T-cell (primary cell): ENCODE data around the gene MARS1. TPM values are rescaled to one million over a fixed set of nuclear protein-coding genes. Genes with fewer than 3 reads are reported as not detected.

Experiments used
- ATAC-seq, 4 experiments: fragments of 200-7000 bp in 3 of 4; fragments of 150-1000 bp in 1 of 4; cut with Tn5 transposase; replicated peaks in 1 of 4; 1 replicate in 3 of 4; 2 replicates in 1 of 4; pipeline ENCODE4 v1.10.0; 2021; ENCODE audit warnings: moderate library complexity in 3 of 4, mild to moderate bottlenecking in 2 of 4, moderate number of reproducible peaks in 1 of 4
- CTCF ChIA-PET, 2 donors: fragments of 300-600 bp; sonication (Branson Sonifier 250); formaldehyde crosslinking; loops; one replicate each; lab custom pipeline; 2022; ENCODE audit warnings: antibody characterized with exemption in 2 of 2; lab: Charles Lee
- POLR2A ChIA-PET, 2 donors: fragments of 300-600 bp; sonication (Branson Sonifier 250); formaldehyde crosslinking; loops; one replicate each; lab custom pipeline; 2022; ENCODE audit warnings: antibody characterized with exemption in 2 of 2; lab: Charles Lee
- DNase-seq, 35 experiments: peaks; one replicate each; pipeline versions ENCODE4 v3.0.0 to v3.0.0-alpha.2; 2013 to 2023
- H3K27ac ChIP-seq: one replicate; pipeline ENCODE4 v1.5.1; 2013; ENCODE audit warnings: low read length
- H3K27me3 ChIP-seq, 2 experiments: replicated peaks in 1 of 2; 1 replicate in 1 of 2; 2 replicates in 1 of 2; pipeline versions ENCODE4 v1.6.1 to v1.7.0; 2013; ENCODE audit warnings: low read length in 1 of 2, mixed read lengths in 1 of 2; ENCODE audit not compliant: control insufficient read depth in 2 of 2, insufficient read depth in 2 of 2; ENCODE audit errors: extremely low read depth in 1 of 2
- H3K36me3 ChIP-seq, 2 donors: 1 replicate in 1 of 2; 2 replicates in 1 of 2; pipeline versions ENCODE4 v1.6.1 to v1.7.0; 2013; ENCODE audit warnings: low read length in 1 of 2; ENCODE audit not compliant: control insufficient read depth in 2 of 2, insufficient read depth in 1 of 2; ENCODE audit errors: extremely low read depth in 1 of 2
- H3K4me1 ChIP-seq, 2 experiments: 1 replicate in 1 of 2; 2 replicates in 1 of 2; pipeline versions ENCODE4 v1.6.1 to v1.7.0; 2013; ENCODE audit warnings: low read length in 2 of 2, mixed read lengths in 1 of 2; ENCODE audit not compliant: insufficient read depth in 2 of 2, control insufficient read depth in 1 of 2; ENCODE audit errors: extremely low read depth in 1 of 2
- H3K4me3 ChIP-seq, 2 donors: 1 replicate in 1 of 2; 2 replicates in 1 of 2; pipeline versions ENCODE4 v1.5.1 to v1.7.0; 2013; ENCODE audit warnings: mild to moderate bottlenecking in 2 of 2, low read length in 1 of 2, moderate library complexity in 1 of 2; ENCODE audit not compliant: control insufficient read depth in 1 of 2; ENCODE audit errors: extremely low read depth in 1 of 2
- H3K9me3 ChIP-seq: 2 replicates; pipeline ENCODE4 v1.7.0; 2013
- H3K27ac Mint-ChIP-seq, 2 donors: one replicate each; pipeline ENCODE4 v1.8.0; 2020 to 2021; ENCODE audit warnings: mild to moderate bottlenecking in 2 of 2, mixed read lengths in 2 of 2
- H3K27me3 Mint-ChIP-seq, 2 donors: one replicate each; pipeline ENCODE4 v1.8.0; 2021 to 2022; ENCODE audit warnings: mixed read lengths in 2 of 2
- H3K36me3 Mint-ChIP-seq: one replicate; pipeline ENCODE4 v1.8.0; 2021; ENCODE audit warnings: mixed read lengths
- H3K4me1 Mint-ChIP-seq, 3 donors: one replicate each; pipeline ENCODE4 v1.8.0; 2020 to 2022; ENCODE audit warnings: mixed read lengths in 3 of 3, mild to moderate bottlenecking in 1 of 3
- H3K4me3 Mint-ChIP-seq, 3 donors: one replicate each; pipeline ENCODE4 v1.8.0; 2020 to 2022; ENCODE audit warnings: mild to moderate bottlenecking in 3 of 3, mixed read lengths in 3 of 3, moderate library complexity in 3 of 3
- H3K9me3 Mint-ChIP-seq, 3 donors: one replicate each; pipeline ENCODE4 v1.8.0; 2020 to 2022; ENCODE audit warnings: mixed read lengths in 3 of 3
- WGBS: methylation state at CpG from one replicate; pipeline ENCODE4 v1.1.5; 2013; ENCODE audit warnings: missing lambda C conversion rate; ENCODE audit not compliant: insufficient coverage; 5-methylcytosine and 5-hydroxymethylcytosine counted together
- total RNA-seq, 35 experiments: library from RNA in 6 of 35; stranded (reverse) in 6 of 35; fragments of 120-200 nt in 1 of 35; gene quantifications; one replicate each; pipeline versions ENCODE4 v1.2.1 to v1.2.4 and lab custom pipeline; 2013 to 2026

MARS1 gene
- total RNA-seq, 5 donors from 2014 or later (not counting 1 experiment from before 2014, with no cell fraction given) = 167 to 350 (median 320) TPM

GRCh38 chr12:57551637-57552305 lies 63.9 kb downstream of the MARS1 start:
- no peaks in the 10 kb centered on the region for H3K36me3 ChIP-seq
- ChIA-PET POLR2A (no interaction called here), CTCF (no interaction called here)
- Mint-ChIP-seq H3K27ac (no peak overlapping the region), H3K36me3 (no peaks in the 10 kb centered on the region), H3K4me3 (peak overlapping the region in 2 of 3 donors; percentile 24 to 40), H3K9me3 (no peaks in the 10 kb centered on the region), H3K27me3 (peaks cover 0 to 9% of the 10 kb centered on the region in 2 donors), H3K4me1 (peaks cover 20 to 24% (median 21%) of the 10 kb centered on the region in 3 donors)
- DNase-seq = no peak
- ATAC-seq = no peak
- peaks cover 7 to 13% of the 10 kb centered on the region in 2 experiments for H3K4me1 ChIP-seq
- no peak overlapping the region for H3K27ac ChIP-seq
- H3K9me3 ChIP-seq = no peaks in the 10 kb centered on the region
- peaks cover 15 to 20% of the 10 kb centered on the region in 2 experiments for H3K27me3 ChIP-seq
- no peak overlapping the region for H3K4me3 ChIP-seq
- WGBS = no CpG with 5 or more reads among the region's 3 CpGs

- Mint-ChIP-seq H3K9me3 (no peaks in the 10 kb centered on the region), H3K27me3 (peaks cover 0 to 9% of the 10 kb centered on the region in 2 donors), H3K36me3 (no peaks in the 10 kb centered on the region), H3K4me3 (no peak overlapping the region), H3K27ac (no peak overlapping the region), H3K4me1 (peaks cover 16 to 20% (median 17%) of the 10 kb centered on the region in 3 donors)
- WGBS = no CpG with 5 or more reads among the region's 2 CpGs
- DNase-seq (no peak), ATAC-seq (no peak)
- Histone ChIP-seq H3K4me3 (no peak overlapping the region), H3K4me1 (peaks cover 5 to 12% of the 10 kb centered on the region in 2 experiments), H3K9me3 (no peaks in the 10 kb centered on the region), H3K36me3 (no peaks in the 10 kb centered on the region), H3K27me3 (peaks cover 15 to 20% of the 10 kb centered on the region in 2 experiments), H3K27ac (no peak overlapping the region)
- POLR2A ChIA-PET = interaction anchor here in 1 of 2 donors (0.6 kb wide), 1 partner anchor 238 kb away, joined by 5 read pairs; no protein-coding TSS in a partner anchor
- CTCF ChIA-PET = no interaction called here
Measured at GRCh38 chr12:57552306-57552651, 64.4 kb downstream of the MARS1 start.

GRCh38 chr12:57552835-57553313 lies 65.0 kb downstream of the MARS1 start:
- H3K27ac ChIP-seq = no peak overlapping the region
- H3K4me1 ChIP-seq = peaks cover 2 to 12% of the 10 kb centered on the region in 2 experiments
- H3K9me3 ChIP-seq = no peaks in the 10 kb centered on the region
- DNase-seq = no peak
- ChIA-PET CTCF (interaction anchor here in 1 of 2 donors (0.5 kb wide), 1 partner anchor 472 kb away, joined by 3 read pairs; no protein-coding TSS in a partner anchor), POLR2A (interaction anchor here in 1 of 2 donors (0.6 kb wide), 1 partner anchor 237 kb away, joined by 5 read pairs; no protein-coding TSS in a partner anchor)
- H3K27ac Mint-ChIP-seq = no peak overlapping the region
- H3K9me3 Mint-ChIP-seq = no peaks in the 10 kb centered on the region
- no peak for ATAC-seq
- H3K27me3 Mint-ChIP-seq = peaks cover 0 to 9% of the 10 kb centered on the region in 2 donors
- H3K36me3 Mint-ChIP-seq = no peaks in the 10 kb centered on the region
- no peak overlapping the region for H3K4me3 ChIP-seq
- peaks cover 15 to 20% of the 10 kb centered on the region in 2 experiments for H3K27me3 ChIP-seq
- H3K36me3 ChIP-seq = no peaks in the 10 kb centered on the region
- 25% methylated on average over 1 of the region's 6 CpGs for WGBS
- H3K4me1 Mint-ChIP-seq = peaks cover 11 to 15% (median 12%) of the 10 kb centered on the region in 3 donors
- no peak overlapping the region for H3K4me3 Mint-ChIP-seq

- peaks cover 2 to 12% of the 10 kb centered on the region in 2 experiments for H3K4me1 ChIP-seq
- ATAC-seq = no peak
- H3K27me3 ChIP-seq = peaks cover 15 to 20% of the 10 kb centered on the region in 2 experiments
- ChIA-PET POLR2A (no interaction called here), CTCF (interaction anchor here in 1 of 2 donors (0.5 kb wide), 1 partner anchor 473 kb away, joined by 3 read pairs; no protein-coding TSS in a partner anchor)
- H3K27ac ChIP-seq = no peak overlapping the region
- Mint-ChIP-seq H3K27ac (no peak overlapping the region), H3K36me3 (no peaks in the 10 kb centered on the region), H3K9me3 (no peaks in the 10 kb centered on the region), H3K27me3 (peaks cover 0 to 8% of the 10 kb centered on the region in 2 donors), H3K4me1 (peaks cover 11 to 15% (median 12%) of the 10 kb centered on the region in 3 donors), H3K4me3 (no peak overlapping the region)
- H3K36me3 ChIP-seq = no peaks in the 10 kb centered on the region
- 80% methylated on average over 3 of the region's 7 CpGs for WGBS
- no peaks in the 10 kb centered on the region for H3K9me3 ChIP-seq
- DNase-seq = no peak
- H3K4me3 ChIP-seq = no peak overlapping the region
Measured at GRCh38 chr12:57553343-57554202, 65.7 kb downstream of the MARS1 start.

GRCh38 chr12:57554453-57554852 lies 66.6 kb downstream of the MARS1 start:
- ChIA-PET CTCF (no interaction called here), POLR2A (no interaction called here)
- Histone ChIP-seq H3K4me1 (peaks cover 2 to 10% of the 10 kb centered on the region in 2 experiments), H3K27ac (no peak overlapping the region), H3K9me3 (no peaks in the 10 kb centered on the region), H3K4me3 (no peak overlapping the region), H3K36me3 (no peaks in the 10 kb centered on the region), H3K27me3 (peaks cover 7 to 16% of the 10 kb centered on the region in 2 experiments)
- H3K27ac Mint-ChIP-seq = no peak overlapping the region
- peaks cover 0 to 6% of the 10 kb centered on the region in 2 donors for H3K27me3 Mint-ChIP-seq
- no peak for DNase-seq
- no peaks in the 10 kb centered on the region for H3K36me3 Mint-ChIP-seq
- WGBS = no CpG with 5 or more reads among the region's 2 CpGs
- no peak overlapping the region for H3K4me3 Mint-ChIP-seq
- ATAC-seq = no peak
- peaks cover 9 to 11% (median 11%) of the 10 kb centered on the region in 3 donors for H3K4me1 Mint-ChIP-seq
- no peaks in the 10 kb centered on the region for H3K9me3 Mint-ChIP-seq

GRCh38 chr12:57554897-57555296 lies 67.0 kb downstream of the MARS1 start:
- ChIA-PET CTCF (no interaction called here), POLR2A (no interaction called here)
- no peaks in the 10 kb centered on the region for H3K9me3 ChIP-seq
- Mint-ChIP-seq H3K27me3 (peaks cover 0 to 6% of the 10 kb centered on the region in 2 donors), H3K9me3 (no peaks in the 10 kb centered on the region), H3K27ac (no peak overlapping the region), H3K36me3 (no peaks in the 10 kb centered on the region), H3K4me3 (no peak overlapping the region), H3K4me1 (peaks cover 8 to 11% (median 9%) of the 10 kb centered on the region in 3 donors)
- ATAC-seq (no peak), DNase-seq (no peak)
- no peak overlapping the region for H3K4me3 ChIP-seq
- no CpG with 5 or more reads among the region's 1 CpG for WGBS
- peaks cover 0 to 7% of the 10 kb centered on the region in 2 experiments for H3K4me1 ChIP-seq
- no peaks in the 10 kb centered on the region for H3K36me3 ChIP-seq
- H3K27me3 ChIP-seq = peaks cover 6 to 12% of the 10 kb centered on the region in 2 experiments
- H3K27ac ChIP-seq = no peak overlapping the region
